Endodermal cell (in vitro differentiated cells): Measurements from ENCODE around the gene NRXN3. TPM values are rescaled to one million over a fixed set of nuclear protein-coding genes. Genes with fewer than 3 reads are reported as not detected.

Experiments
- DNase-seq: peaks from one replicate; pipeline ENCODE4 v3.0.0-alpha.2; 2017
- H3K27ac ChIP-seq: 2 replicates; pipeline ENCODE4 v1.5.1; 2013; ENCODE audit warnings: mild to moderate bottlenecking, low read depth, low read length, moderate library complexity
- H3K27me3 ChIP-seq: 2 replicates; pipeline ENCODE4 v1.6.1; 2013; ENCODE audit warnings: mild to moderate bottlenecking, low read length, moderate library complexity; ENCODE audit not compliant: insufficient read depth, control insufficient read depth, poor library complexity, severe bottlenecking
- H3K36me3 ChIP-seq: 2 replicates; pipeline ENCODE4 v1.7.0; 2013; ENCODE audit warnings: mild to moderate bottlenecking, low read length, moderate library complexity; ENCODE audit not compliant: control insufficient read depth, insufficient read depth
- H3K4me1 ChIP-seq: one replicate; pipeline ENCODE4 v1.7.0; 2013; ENCODE audit warnings: low read length; ENCODE audit not compliant: control insufficient read depth, insufficient read depth
- H3K4me3 ChIP-seq: 2 replicates; pipeline ENCODE4 v1.5.1; 2013; ENCODE audit warnings: mild to moderate bottlenecking, low read length, moderate library complexity
- H3K9ac ChIP-seq: 2 replicates; pipeline ENCODE4 v1.6.1; 2013; ENCODE audit warnings: mild to moderate bottlenecking, low read length, moderate library complexity; ENCODE audit not compliant: poor library complexity, severe bottlenecking; ENCODE audit errors: extremely low read depth
- H3K9me3 ChIP-seq: 2 replicates; pipeline ENCODE4 v1.6.1; 2013; ENCODE audit warnings: mild to moderate bottlenecking, low read length, moderate library complexity; ENCODE audit not compliant: control insufficient read depth
- H3K27ac Mint-ChIP-seq: 2 replicates; pipeline ENCODE4 v1.8.0; 2020; ENCODE audit warnings: mixed read lengths
- H3K27me3 Mint-ChIP-seq: 2 replicates; pipeline ENCODE4 v1.8.0; 2021; ENCODE audit warnings: mild to moderate bottlenecking, mixed read lengths; ENCODE audit not compliant: insufficient read depth
- H3K36me3 Mint-ChIP-seq: 2 replicates; pipeline ENCODE4 v1.8.0; 2020; ENCODE audit warnings: low read depth, mixed read lengths
- H3K4me1 Mint-ChIP-seq: 2 replicates; pipeline ENCODE4 v1.8.0; 2020; ENCODE audit warnings: mixed read lengths
- H3K4me3 Mint-ChIP-seq: 2 replicates; pipeline ENCODE4 v1.8.0; 2020; ENCODE audit warnings: mild to moderate bottlenecking, moderate library complexity, mixed read lengths
- H3K9me3 Mint-ChIP-seq: 2 replicates; pipeline ENCODE4 v1.8.0; 2020; ENCODE audit warnings: mild to moderate bottlenecking, mixed read lengths
- WGBS, 2 experiments: methylation state at CpG; one replicate each; pipeline versions ENCODE4 v1.1.5 to v1.1.7; 2013; ENCODE audit warnings: missing lambda C conversion rate in 2 of 2, mixed read lengths in 1 of 2; ENCODE audit not compliant: insufficient coverage in 1 of 2, insufficient read length in 1 of 2; 5-methylcytosine and 5-hydroxymethylcytosine counted together
- total RNA-seq, 2 donors: library from RNA; stranded (reverse); fragmentation: NEBNext Ultra II Directional in 1 of 2; extraction: Animal tissue kit (Norgen Biotek cat#: 25700) in 1 of 2; gene quantifications; 2 replicates in 1 of 2; 3 replicates in 1 of 2; pipeline ENCODE4 v1.2.1, GENCODE V29; 2021
- TF ChIP-seq, protein P1 (sequence below): fragments of 200-600 bp; sonication (generic); conservative IDR thresholded peaks from 2 replicates; pipeline ENCODE4 v1.5.0; 2021; ENCODE audit warnings: antibody characterized with exemption, mild to moderate bottlenecking

NRXN3 gene
- total RNA-seq, 2 donors from 2014 or later = 20.9 to 21.4 TPM

DNA sequence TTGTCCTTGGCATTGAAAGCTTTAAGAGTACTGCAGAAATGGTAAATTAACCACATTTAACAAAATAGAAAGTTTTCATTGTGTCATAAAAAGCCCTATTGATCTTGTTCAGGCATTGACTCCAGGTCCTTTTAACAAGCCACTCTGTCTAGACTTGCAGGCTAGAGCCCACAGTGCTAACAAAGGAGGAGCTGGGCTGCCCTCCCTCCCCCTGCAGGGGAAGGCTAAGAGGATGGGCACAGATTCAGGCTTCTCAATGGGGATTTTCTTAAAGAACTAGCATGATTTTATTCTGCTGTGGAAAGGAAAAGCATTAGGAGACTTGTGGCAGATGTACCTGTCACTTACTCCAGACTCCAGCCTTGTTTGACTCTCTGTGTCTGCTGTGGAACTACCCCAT, 463.6 kb downstream of the NRXN3 start:
- TF ChIP-seq, protein P1, sequence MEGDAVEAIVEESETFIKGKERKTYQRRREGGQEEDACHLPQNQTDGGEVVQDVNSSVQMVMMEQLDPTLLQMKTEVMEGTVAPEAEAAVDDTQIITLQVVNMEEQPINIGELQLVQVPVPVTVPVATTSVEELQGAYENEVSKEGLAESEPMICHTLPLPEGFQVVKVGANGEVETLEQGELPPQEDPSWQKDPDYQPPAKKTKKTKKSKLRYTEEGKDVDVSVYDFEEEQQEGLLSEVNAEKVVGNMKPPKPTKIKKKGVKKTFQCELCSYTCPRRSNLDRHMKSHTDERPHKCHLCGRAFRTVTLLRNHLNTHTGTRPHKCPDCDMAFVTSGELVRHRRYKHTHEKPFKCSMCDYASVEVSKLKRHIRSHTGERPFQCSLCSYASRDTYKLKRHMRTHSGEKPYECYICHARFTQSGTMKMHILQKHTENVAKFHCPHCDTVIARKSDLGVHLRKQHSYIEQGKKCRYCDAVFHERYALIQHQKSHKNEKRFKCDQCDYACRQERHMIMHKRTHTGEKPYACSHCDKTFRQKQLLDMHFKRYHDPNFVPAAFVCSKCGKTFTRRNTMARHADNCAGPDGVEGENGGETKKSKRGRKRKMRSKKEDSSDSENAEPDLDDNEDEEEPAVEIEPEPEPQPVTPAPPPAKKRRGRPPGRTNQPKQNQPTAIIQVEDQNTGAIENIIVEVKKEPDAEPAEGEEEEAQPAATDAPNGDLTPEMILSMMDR = no peak

DNA sequence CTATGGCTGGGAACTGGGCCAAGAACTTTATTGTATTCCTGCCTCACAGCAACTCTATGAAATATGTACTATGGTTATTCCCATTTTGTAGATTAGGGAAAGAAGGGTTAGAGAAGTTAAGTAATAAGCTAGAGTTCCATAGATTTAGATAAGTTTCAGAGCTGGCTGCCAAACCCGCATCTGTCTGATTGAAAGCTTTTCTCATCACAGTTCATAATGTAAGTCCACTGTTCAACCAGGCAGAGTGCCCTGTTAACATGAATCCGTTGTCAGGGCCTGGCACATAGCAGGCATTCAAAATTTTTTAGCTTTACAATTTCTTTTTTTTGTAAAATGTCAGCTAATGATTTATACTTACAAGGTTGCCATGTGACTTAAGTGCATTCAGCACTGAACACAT, 467.3 kb downstream of the NRXN3 start:
- peaks cover 8% of the 10 kb centered on the region for H3K4me1 ChIP-seq
- Mint-ChIP-seq H3K4me1 (peaks cover 23% of the 10 kb centered on the region), H3K4me3 (no peak overlapping the region), H3K27ac (no peak overlapping the region), H3K9me3 (no peaks in the 10 kb centered on the region), H3K27me3 (peaks cover 3% of the 10 kb centered on the region), H3K36me3 (no peaks in the 10 kb centered on the region)
- no peak overlapping the region for H3K27ac ChIP-seq
- no peak overlapping the region for H3K9ac ChIP-seq
- TF ChIP-seq, protein P1 = no peak
- H3K27me3 ChIP-seq = no peaks in the 10 kb centered on the region
- H3K9me3 ChIP-seq = no peaks in the 10 kb centered on the region
- H3K36me3 ChIP-seq = no peaks in the 10 kb centered on the region
- DNase-seq = no peak
- no peak overlapping the region for H3K4me3 ChIP-seq
- 88 to 93% methylated on average over 1 to 2 of the region's 2 CpGs for WGBS, 2 experiments

More for the DNA sequence above, 463.6 kb downstream of the NRXN3 start:
- peaks cover 3% of the 10 kb centered on the region for H3K27me3 Mint-ChIP-seq
- H3K27ac Mint-ChIP-seq = no peak overlapping the region
- peaks cover 10% of the 10 kb centered on the region for H3K4me1 Mint-ChIP-seq
- Histone ChIP-seq H3K9ac (no peak overlapping the region), H3K9me3 (no peaks in the 10 kb centered on the region), H3K27ac (peak overlapping the region; percentile 93), H3K4me3 (no peak overlapping the region), H3K36me3 (no peaks in the 10 kb centered on the region), H3K4me1 (no peaks in the 10 kb centered on the region), H3K27me3 (no peaks in the 10 kb centered on the region)
- DNase-seq = peak; percentile 57
- no peak overlapping the region for H3K4me3 Mint-ChIP-seq
- no peaks in the 10 kb centered on the region for H3K9me3 Mint-ChIP-seq
- H3K36me3 Mint-ChIP-seq = no peaks in the 10 kb centered on the region

DNA sequence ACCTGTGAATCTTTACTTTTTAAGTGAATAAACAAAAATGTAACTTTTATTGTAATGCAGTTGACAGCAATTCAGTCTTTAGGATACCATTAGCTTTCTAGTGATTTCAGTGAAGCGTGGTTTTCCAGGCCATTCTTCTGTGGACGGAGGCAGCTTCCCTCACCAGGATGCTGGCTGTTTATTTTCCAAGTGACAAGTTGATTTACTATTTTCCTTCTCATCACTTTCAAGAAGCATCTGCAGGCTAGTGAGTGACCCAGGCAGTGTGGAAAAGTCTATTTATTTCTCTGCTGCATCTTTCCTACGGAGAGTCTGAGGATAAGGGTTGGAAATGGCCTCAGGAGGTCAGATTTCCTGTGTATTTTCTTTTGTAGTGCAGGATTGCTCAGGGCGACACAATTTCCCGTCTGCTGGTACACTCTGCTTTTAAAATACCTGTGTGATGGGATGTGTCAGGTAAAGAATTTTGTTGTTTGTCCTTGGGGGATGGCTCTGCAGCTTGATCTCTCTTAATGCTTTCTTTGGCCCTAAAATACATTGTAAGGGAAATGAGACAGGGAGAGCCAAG, 467.8 kb downstream of the NRXN3 start:
- Histone ChIP-seq H3K4me3 (no peak overlapping the region), H3K9ac (no peak overlapping the region), H3K4me1 (peaks cover 8% of the 10 kb centered on the region), H3K9me3 (no peaks in the 10 kb centered on the region), H3K27ac (peak overlapping the region; percentile 21), H3K27me3 (no peaks in the 10 kb centered on the region), H3K36me3 (no peaks in the 10 kb centered on the region)
- TF ChIP-seq, protein P1 = no peak
- Mint-ChIP-seq H3K27me3 (peaks cover 3% of the 10 kb centered on the region), H3K9me3 (no peaks in the 10 kb centered on the region), H3K27ac (no peak overlapping the region), H3K36me3 (no peaks in the 10 kb centered on the region), H3K4me1 (peaks cover 23% of the 10 kb centered on the region), H3K4me3 (no peak overlapping the region)
- no peak for DNase-seq
- WGBS, 2 experiments = 80 to 87% methylated on average over 4 to 5 of the region's 5 CpGs
